WERI-Rb-1 (cell line): ENCODE measurements around the gene SPANXN2.
"Not testable (repeated sequence)": the region's sequence is repeated elsewhere in the genome, so short reads cannot be mapped to it uniquely, and the experiment has no call there.

Source experiments
- DNase-seq: peaks from one replicate; pipeline ENCODE4 v3.0.0-alpha.2; 2020
- H3K27ac ChIP-seq: fragments of 250-450 bp; sonication (Bioruptor Pico); 2 replicates; pipeline ENCODE4 v1.5.1; 2020; ENCODE audit warnings: mild to moderate bottlenecking, moderate library complexity
- H3K27me3 ChIP-seq: fragments of 250-450 bp; sonication (Bioruptor Pico); 2 replicates; pipeline ENCODE4 v1.5.1; 2021; ENCODE audit warnings: mild to moderate bottlenecking, low read depth, moderate library complexity; ENCODE audit not compliant: insufficient read depth, severe bottlenecking
- H3K36me3 ChIP-seq: fragments of 250-450 bp; sonication (Bioruptor Pico); 2 replicates; pipeline ENCODE4 v1.5.1; 2020; ENCODE audit warnings: mild to moderate bottlenecking, moderate library complexity
- H3K4me3 ChIP-seq: 2 replicates; pipeline ENCODE4 v1.5.1; 2011; ENCODE audit warnings: low read depth, mild to moderate bottlenecking, control low read depth, low read length
- H3K9me3 ChIP-seq: fragments of 250-450 bp; sonication (Bioruptor Pico); 2 replicates; pipeline ENCODE4 v1.5.1; 2021; ENCODE audit warnings: mild to moderate bottlenecking, moderate library complexity; ENCODE audit not compliant: severe bottlenecking
- TF ChIP-seq, protein P1 (sequence below): IDR thresholded peaks from 2 replicates; pipeline ENCODE4 v1.5.1; 2011; ENCODE audit warnings: low read depth, mild to moderate bottlenecking, control low read depth, inconsistent platforms, low read length

Gene SPANXN2

DNA sequence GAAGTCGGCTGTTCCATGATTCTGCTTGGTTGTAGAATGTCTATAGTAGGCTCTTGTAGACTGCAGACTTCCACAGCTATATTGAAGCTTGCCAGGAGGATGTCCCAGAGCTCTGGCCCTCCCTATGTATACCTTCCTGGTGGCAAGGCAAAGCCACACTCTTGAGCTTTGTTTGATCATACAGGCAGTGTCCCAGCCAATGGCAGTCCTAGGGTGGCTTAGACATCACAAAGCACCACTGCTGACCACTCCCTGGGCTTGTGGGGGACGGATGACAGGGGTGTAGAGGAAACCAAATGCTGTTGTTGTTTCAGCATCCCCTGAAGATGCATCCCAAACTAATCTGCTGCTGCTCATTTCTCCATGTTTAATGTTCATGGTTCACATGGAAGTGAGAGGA lies at the start of gene SPANXN2:
SPANXN2 (minus strand) TSS at position 101 of the 400 bp plus-strand sequence; CDS start at position 17, 84 bp downstream.
- H3K36me3 ChIP-seq, H3K9me3 ChIP-seq, H3K4me3 ChIP-seq, DNase-seq, H3K27ac ChIP-seq, H3K27me3 ChIP-seq: not testable (repeated sequence)

- TF ChIP-seq, protein P1, sequence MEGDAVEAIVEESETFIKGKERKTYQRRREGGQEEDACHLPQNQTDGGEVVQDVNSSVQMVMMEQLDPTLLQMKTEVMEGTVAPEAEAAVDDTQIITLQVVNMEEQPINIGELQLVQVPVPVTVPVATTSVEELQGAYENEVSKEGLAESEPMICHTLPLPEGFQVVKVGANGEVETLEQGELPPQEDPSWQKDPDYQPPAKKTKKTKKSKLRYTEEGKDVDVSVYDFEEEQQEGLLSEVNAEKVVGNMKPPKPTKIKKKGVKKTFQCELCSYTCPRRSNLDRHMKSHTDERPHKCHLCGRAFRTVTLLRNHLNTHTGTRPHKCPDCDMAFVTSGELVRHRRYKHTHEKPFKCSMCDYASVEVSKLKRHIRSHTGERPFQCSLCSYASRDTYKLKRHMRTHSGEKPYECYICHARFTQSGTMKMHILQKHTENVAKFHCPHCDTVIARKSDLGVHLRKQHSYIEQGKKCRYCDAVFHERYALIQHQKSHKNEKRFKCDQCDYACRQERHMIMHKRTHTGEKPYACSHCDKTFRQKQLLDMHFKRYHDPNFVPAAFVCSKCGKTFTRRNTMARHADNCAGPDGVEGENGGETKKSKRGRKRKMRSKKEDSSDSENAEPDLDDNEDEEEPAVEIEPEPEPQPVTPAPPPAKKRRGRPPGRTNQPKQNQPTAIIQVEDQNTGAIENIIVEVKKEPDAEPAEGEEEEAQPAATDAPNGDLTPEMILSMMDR = no peak
- peaks cover 19% of the 10 kb centered on the region for H3K27me3 ChIP-seq
- H3K27ac ChIP-seq = no peak overlapping the region
- no peak for DNase-seq
- no peak overlapping the region for H3K4me3 ChIP-seq
- no peaks in the 10 kb centered on the region for H3K9me3 ChIP-seq
- H3K36me3 ChIP-seq = no peaks in the 10 kb centered on the region
Measured at GRCh38 chrX:143768976-143769375, 48.4 kb upstream of the SPANXN2 start.

DNA sequence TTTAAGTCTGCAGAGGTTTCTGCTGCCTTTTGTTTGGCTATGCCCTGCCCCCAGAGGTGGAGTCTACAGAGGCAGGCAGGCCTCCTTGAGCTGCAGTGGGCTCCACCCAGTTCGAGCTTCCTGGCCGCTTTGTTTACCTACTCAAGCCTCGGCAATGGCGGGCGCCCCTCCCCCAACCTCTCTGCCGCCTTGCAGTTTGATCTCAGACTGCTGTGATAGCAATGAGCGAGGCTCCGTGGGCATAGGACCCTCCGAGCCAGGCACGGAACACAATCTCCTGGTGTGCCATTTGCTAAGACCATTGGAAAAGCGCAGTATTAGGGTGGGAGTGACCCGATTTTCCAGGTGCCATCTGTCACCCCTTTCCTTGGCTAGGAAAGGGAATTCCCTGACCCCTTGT lies 47.2 kb upstream of the SPANXN2 start:
- H3K27me3 ChIP-seq = peaks cover 20% of the 10 kb centered on the region
- DNase-seq, H3K9me3 ChIP-seq, H3K36me3 ChIP-seq, H3K27ac ChIP-seq, H3K4me3 ChIP-seq: not testable (repeated sequence)

GRCh38 chrX:143757887-143758286 lies 37.3 kb upstream of the SPANXN2 start:
- H3K9me3 ChIP-seq = no peaks in the 10 kb centered on the region
- H3K36me3 ChIP-seq = no peaks in the 10 kb centered on the region
- DNase-seq = no peak
- TF ChIP-seq, protein P1 = no peak
- H3K27me3 ChIP-seq = peaks cover 26% of the 10 kb centered on the region
- H3K27ac ChIP-seq = no peak overlapping the region
- H3K4me3 ChIP-seq = no peak overlapping the region

DNA sequence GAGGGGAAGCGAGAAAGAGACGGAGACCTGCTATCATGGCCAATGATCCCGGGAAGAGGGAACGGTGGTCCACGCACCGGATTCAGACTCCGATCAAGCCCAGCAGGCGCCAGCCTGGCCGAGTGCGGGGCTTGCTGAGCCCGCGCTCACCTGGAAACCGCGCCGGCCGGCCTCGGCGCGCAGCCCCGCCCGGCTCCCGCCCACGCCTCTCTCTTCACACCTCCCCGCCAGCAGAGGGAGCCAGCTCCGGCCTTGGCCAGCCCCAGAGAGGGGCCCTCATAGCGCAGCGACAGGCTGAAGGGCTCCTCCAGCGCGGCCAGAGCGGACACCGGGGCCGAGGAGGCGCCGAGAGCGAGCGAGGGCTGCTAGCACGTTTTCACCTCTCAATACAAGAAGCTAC lies 36.8 kb upstream of the SPANXN2 start:
- Histone ChIP-seq H3K4me3 (no peak overlapping the region), H3K9me3 (no peaks in the 10 kb centered on the region), H3K27ac (no peak overlapping the region), H3K36me3 (no peaks in the 10 kb centered on the region), H3K27me3 (peaks cover 23% of the 10 kb centered on the region)
- TF ChIP-seq, protein P1 = no peak
- DNase-seq = peak; percentile 7

DNA sequence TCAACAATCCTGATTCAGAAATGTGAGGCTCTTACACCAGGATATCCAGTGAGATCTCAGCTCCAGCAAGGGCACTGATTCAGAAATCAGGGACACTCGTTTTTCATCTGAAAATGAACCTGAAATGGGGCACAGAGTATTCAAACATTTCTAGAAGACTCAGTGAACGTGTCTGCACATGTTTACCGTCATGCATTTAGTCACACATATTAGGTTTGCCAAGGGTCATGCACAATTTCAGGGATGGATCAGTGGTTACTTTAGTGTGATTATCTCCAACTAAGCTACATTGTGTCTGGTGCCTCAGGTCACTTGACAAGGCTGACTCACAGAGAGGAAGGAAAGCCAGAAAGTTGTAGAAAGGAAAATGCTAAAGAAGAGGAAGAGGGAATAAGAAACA lies 33.6 kb upstream of the SPANXN2 start:
- Histone ChIP-seq H3K4me3 (no peak overlapping the region), H3K9me3 (no peaks in the 10 kb centered on the region), H3K27ac (no peak overlapping the region), H3K36me3 (no peaks in the 10 kb centered on the region), H3K27me3 (peaks cover 17% of the 10 kb centered on the region)
- TF ChIP-seq, protein P1 = no peak
- DNase-seq = no peak

DNA sequence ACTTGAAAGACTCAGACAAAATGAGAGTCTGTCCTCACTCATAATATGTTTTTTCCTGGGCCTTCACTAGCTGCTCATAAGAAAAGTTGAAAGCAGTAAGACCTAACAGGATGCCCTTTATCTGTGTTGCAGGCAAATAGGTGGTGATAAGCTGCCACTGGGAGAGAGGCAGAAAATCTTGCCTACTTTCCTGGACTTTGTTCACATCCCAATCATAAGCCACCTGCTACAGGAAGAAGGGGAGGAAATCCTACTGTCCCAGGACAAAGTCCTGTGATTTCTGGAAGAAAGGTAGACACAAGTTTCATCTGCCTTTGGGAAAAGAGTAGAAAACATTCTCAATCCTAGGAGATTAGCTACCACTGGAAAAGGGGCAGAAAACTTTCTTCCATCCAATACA lies 13.3 kb upstream of the SPANXN2 start:
- no peaks in the 10 kb centered on the region for H3K9me3 ChIP-seq

More for the DNA sequence above, 13.3 kb upstream of the SPANXN2 start:
- TF ChIP-seq, protein P1 = no peak
- Histone ChIP-seq H3K36me3 (no peaks in the 10 kb centered on the region), H3K27me3 (peaks cover 19% of the 10 kb centered on the region), H3K27ac (no peak overlapping the region), H3K4me3 (no peak overlapping the region)
- no peak for DNase-seq
